Gastrocnemius medialis (tissue), 4 donors: ENCODE results near the gene MRPL39.

Source experiments
- CTCF ChIP-seq, 5 experiments: fragments of 450-650 bp in 3 of 5; fragments of 200-600 bp in 2 of 5; sonication (generic) in 2 of 5; IDR thresholded peaks in 4 of 5; conservative IDR thresholded peaks in 1 of 5; 1 replicate in 4 of 5; 2 replicates in 1 of 5; pipeline ENCODE4 v1.5.1; 2016 to 2019; ENCODE audit warnings: antibody characterized with exemption in 5 of 5, mild to moderate bottlenecking in 3 of 5, moderate library complexity in 3 of 5
- POLR2A ChIP-seq, 2 donors: fragments of 450-650 bp; IDR thresholded peaks; one replicate each; pipeline ENCODE4 v1.6.1; 2017; ENCODE audit warnings: antibody characterized with exemption in 2 of 2, mild to moderate bottlenecking in 2 of 2, moderate library complexity in 2 of 2

- TF ChIP-seq CTCF (IDR thresholded peaks at IDR 0.05 in 4 of 5, conservative IDR thresholded peaks at IDR 0.05 in 1 of 5) (no peak), POLR2A (IDR thresholded peaks at IDR 0.05) (no peak)
These were observed 42.8 kb downstream of the MRPL39 start for GRCh38 chr21:25564349-25564948.
